Kidney (tissue), 14 donors: ENCODE results near the gene MDM2. TPM values are rescaled to one million over a fixed set of nuclear protein-coding genes. Genes with fewer than 3 reads are reported as not detected.

Experiments used
- DNase-seq, 5 donors: peaks; one replicate each; pipeline ENCODE4 v3.0.0-alpha.2; 2013 to 2020
- FAIRE-seq: peaks from 2 replicates; lab custom pipeline; 2012; peaks lifted over from hg19 to GRCh38; lab: Jason Lieb, UNC
- H3K27ac ChIP-seq, 2 donors: one replicate each; pipeline ENCODE4 v1.7.0; 2013; ENCODE audit warnings: low read depth in 2 of 2, low read length in 2 of 2, inconsistent platforms in 1 of 2
- H3K27me3 ChIP-seq: one replicate; pipeline ENCODE4 v1.7.1; 2013; ENCODE audit warnings: low read length, inconsistent platforms; ENCODE audit not compliant: control insufficient read depth, insufficient read depth
- H3K36me3 ChIP-seq, 3 donors: one replicate each; pipeline versions ENCODE4 v1.7.0 to v1.7.1; 2013; ENCODE audit warnings: low read length in 3 of 3, control low read depth in 1 of 3, inconsistent platforms in 1 of 3; ENCODE audit not compliant: insufficient read depth in 3 of 3, control insufficient read depth in 2 of 3
- H3K4me1 ChIP-seq, 3 donors: one replicate each; pipeline versions ENCODE4 v1.7.0 to v1.7.1; 2013; ENCODE audit warnings: low read length in 3 of 3, inconsistent platforms in 1 of 3, low read depth in 1 of 3; ENCODE audit not compliant: control insufficient read depth in 2 of 3, insufficient read depth in 2 of 3
- H3K4me3 ChIP-seq, 3 donors: one replicate each; pipeline versions ENCODE4 v1.7.0 to v1.8.1; 2013; ENCODE audit warnings: low read length in 3 of 3, control low read depth in 1 of 3, inconsistent platforms in 1 of 3
- H3K9ac ChIP-seq, 3 donors: one replicate each; pipeline versions ENCODE4 v1.7.0 to v1.7.1; 2013; ENCODE audit warnings: low read length in 3 of 3, control low read depth in 1 of 3, inconsistent platforms in 1 of 3
- H3K9me3 ChIP-seq, 3 donors: one replicate each; pipeline versions ENCODE4 v1.7.0 to v1.7.1; 2013; ENCODE audit warnings: low read length in 3 of 3, control low read depth in 1 of 3, inconsistent platforms in 1 of 3; ENCODE audit not compliant: control insufficient read depth in 2 of 3, insufficient read depth in 1 of 3
- intact Hi-C: fragments of 100-400 bp; cut with DNase I; formaldehyde crosslinking; loops from one replicate; pipeline ENCODE4 v1.11.1; 2022
- polyA plus RNA-seq: library from polyadenylated mRNA; stranded (reverse); fragments of 350-450 nt; fragmentation: Illumina TruSeq; extraction: RNeasy Lipid Tissue Mini Kit (QIAGEN cat#74804); gene quantifications from one replicate; pipeline ENCODE4 v1.2.3, GENCODE V29; 2014; ENCODE audit warnings: low read depth, low replicate concordance; ENCODE audit not compliant: insufficient read depth
- total RNA-seq: library from RNA; stranded (reverse); fragmentation: NEBNext Ultra II Directional; extraction: Animal tissue kit (Norgen Biotek cat#: 25700); gene quantifications from one replicate; pipeline ENCODE4 v1.2.1, GENCODE V29; 2021
- TF ChIP-seq, protein P1 (sequence below): IDR thresholded peaks from 3 replicates; pipeline ENCODE4 v1.5.1; 2012; ENCODE audit warnings: mild to moderate bottlenecking, moderate library complexity, borderline replicate concordance; ENCODE audit not compliant: insufficient read depth; ENCODE audit errors: extremely low read depth
- donor health status: control.
- donor health status: control.
- donor health status: control.
- donor health status: control.
- donor health status: control.
- donor health status: DM: yes; HTN: yes; CAD: no.
- donor health status: Normal renal cell carcinoma (clear cell type).

MDM2 gene
- total and polyA plus RNA-seq, 2 donors from 2014 or later = 38.5 to 103 TPM

DNA sequence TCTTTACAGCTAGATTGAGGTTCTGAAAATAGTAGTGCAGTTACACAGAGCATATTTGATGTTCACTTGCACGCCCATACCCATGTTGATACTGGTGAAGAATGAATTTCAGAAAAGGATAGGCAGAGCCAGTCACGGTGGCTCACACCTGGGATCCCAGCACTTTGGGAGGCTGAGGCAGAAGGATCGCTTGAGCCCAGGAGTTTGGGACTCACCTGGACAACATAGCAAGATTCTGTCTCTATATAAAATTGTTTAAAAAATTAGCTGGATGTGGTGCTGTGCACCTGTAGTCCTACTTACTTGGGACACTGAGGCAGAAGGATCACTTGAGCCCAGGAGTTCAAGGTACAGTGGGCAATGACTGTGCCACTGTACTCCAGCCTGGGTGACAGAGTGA is 56.6 kb downstream of the MDM2 start:
- Histone ChIP-seq H3K9me3 (no peaks in the 10 kb centered on the region), H3K27me3 (no peaks in the 10 kb centered on the region), H3K4me1 (no peaks in the 10 kb centered on the region), H3K4me3 (no peak overlapping the region), H3K9ac (no peak overlapping the region), H3K27ac (no peak overlapping the region), H3K36me3 (peaks cover 0 to 24% (median 6%) of the 10 kb centered on the region in 3 donors)
- TF ChIP-seq, protein P1, sequence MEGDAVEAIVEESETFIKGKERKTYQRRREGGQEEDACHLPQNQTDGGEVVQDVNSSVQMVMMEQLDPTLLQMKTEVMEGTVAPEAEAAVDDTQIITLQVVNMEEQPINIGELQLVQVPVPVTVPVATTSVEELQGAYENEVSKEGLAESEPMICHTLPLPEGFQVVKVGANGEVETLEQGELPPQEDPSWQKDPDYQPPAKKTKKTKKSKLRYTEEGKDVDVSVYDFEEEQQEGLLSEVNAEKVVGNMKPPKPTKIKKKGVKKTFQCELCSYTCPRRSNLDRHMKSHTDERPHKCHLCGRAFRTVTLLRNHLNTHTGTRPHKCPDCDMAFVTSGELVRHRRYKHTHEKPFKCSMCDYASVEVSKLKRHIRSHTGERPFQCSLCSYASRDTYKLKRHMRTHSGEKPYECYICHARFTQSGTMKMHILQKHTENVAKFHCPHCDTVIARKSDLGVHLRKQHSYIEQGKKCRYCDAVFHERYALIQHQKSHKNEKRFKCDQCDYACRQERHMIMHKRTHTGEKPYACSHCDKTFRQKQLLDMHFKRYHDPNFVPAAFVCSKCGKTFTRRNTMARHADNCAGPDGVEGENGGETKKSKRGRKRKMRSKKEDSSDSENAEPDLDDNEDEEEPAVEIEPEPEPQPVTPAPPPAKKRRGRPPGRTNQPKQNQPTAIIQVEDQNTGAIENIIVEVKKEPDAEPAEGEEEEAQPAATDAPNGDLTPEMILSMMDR = no peak
- FAIRE-seq = no peak
- no peak for DNase-seq
- intact Hi-C loops = no loop called here

DNA sequence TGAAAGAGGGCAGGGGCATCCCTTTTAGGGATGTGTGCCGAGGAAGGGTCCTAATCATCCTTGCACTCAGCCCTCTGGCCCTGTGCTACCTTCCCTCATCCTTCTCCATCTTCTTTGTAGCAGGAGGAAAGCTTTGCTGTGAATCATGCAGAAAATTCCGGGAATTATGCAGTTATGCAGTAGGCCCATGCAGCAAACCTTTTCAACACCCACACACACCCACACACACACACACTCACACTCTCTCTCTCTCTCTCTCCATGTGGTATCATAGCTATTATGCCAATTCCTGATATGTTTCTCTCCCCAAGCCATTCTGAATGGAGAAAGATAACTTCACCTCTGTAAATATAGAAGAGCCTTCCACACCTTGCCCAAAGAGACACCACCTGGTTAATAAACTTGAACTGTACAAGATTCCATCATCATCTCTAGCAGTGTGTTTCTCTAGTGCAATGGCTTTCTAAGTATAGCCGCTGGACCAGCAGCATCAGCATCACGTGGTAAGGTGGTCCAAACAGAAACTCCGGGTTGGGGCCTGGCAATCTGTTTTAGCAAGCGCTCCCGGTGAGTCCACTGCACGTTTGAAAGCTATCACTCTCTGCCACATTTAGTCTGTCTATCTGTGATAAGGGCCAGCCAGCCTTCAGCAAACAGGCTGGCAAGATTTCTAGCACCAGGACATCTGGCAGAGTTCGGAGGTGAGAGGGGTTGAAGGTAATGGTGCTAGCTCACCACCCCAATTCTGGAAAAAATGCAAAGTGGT is 57.6 kb downstream of the MDM2 start:
- TF ChIP-seq, protein P1 = no peak
- DNase-seq (no peak), FAIRE-seq (no peak)
- no peak overlapping the region for H3K9ac ChIP-seq
- H3K4me3 ChIP-seq = no peak overlapping the region
- no peaks in the 10 kb centered on the region for H3K9me3 ChIP-seq
- H3K36me3 ChIP-seq = peaks cover 0 to 30% (median 6%) of the 10 kb centered on the region in 3 donors
- intact Hi-C loops = no loop called here
- H3K4me1 ChIP-seq = no peaks in the 10 kb centered on the region
- no peak overlapping the region for H3K27ac ChIP-seq
- H3K27me3 ChIP-seq = no peaks in the 10 kb centered on the region

DNA sequence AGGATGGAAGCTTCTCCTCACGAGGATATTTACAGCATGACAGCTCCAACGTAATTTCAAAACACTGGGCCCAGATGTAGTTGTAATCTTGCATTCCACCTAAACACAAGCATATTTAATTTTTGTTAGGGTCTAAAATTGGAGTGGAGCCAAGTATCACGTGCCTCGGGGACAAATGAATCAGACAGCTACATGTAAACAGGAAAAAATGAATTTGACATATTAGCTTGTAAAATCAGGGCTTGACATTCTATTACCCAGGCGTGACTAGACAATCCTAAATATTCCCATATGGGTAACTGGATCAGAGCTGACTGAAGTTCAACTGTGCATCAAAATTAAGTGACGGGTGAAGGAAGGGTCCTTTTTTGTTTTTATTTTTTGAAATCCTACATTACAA is 59.0 kb downstream of the MDM2 start:
- intact Hi-C loops = no loop called here
- Histone ChIP-seq H3K36me3 (peaks cover 0 to 40% (median 10%) of the 10 kb centered on the region in 3 donors), H3K4me1 (no peaks in the 10 kb centered on the region), H3K4me3 (no peak overlapping the region), H3K9ac (no peak overlapping the region), H3K27me3 (no peaks in the 10 kb centered on the region), H3K27ac (no peak overlapping the region), H3K9me3 (no peaks in the 10 kb centered on the region)
- FAIRE-seq (no peak), DNase-seq (peak in 1 of 5 donors; percentile 18)
- TF ChIP-seq, protein P1 = no peak
